SU-DHL-6 (cell line): ENCODE results near the gene MIA2.
"Not testable (repeated sequence)": the region's sequence is repeated elsewhere in the genome, so short reads cannot be mapped to it uniquely, and the experiment has no call there.

Experiments
- CTCF ChIP-seq: fragments of 200-600 bp; sonication (generic); IDR thresholded peaks from one replicate; pipeline ENCODE4 v1.5.1; 2017; ENCODE audit warnings: antibody characterized with exemption, mild to moderate bottlenecking, low read length, moderate library complexity; ENCODE audit not compliant: insufficient read depth, poor library complexity, severe bottlenecking
- EZH2phosphoT487 ChIP-seq: fragments of 200-600 bp; sonication (generic), shearing (Covaris generic); conservative IDR thresholded peaks from 2 replicates; pipeline ENCODE4 v1.6.1; 2018; ENCODE audit warnings: mild to moderate bottlenecking, antibody characterized with exemption, low read length, moderate library complexity, mixed read lengths

- TF ChIP-seq CTCF, EZH2phosphoT487: not testable (repeated sequence)
These were observed 127.8 kb downstream of the MIA2 start for GRCh38 chr14:39361556-39361955.
